ENCODE data around the gene AVEN.
"Not testable (repeated sequence)": the region's sequence is repeated elsewhere in the genome, so short reads cannot be mapped to it uniquely, and the experiment has no call there.

Gene AVEN

GRCh38 chr15:34039790-34040113, 748 bp upstream of the AVEN start:
- DNase-seq (ENCODE audit: low read depth) = no peak

GRCh38 chr15:34038023-34038870, 757 bp downstream of the AVEN start:
- DNase-seq (ENCODE audit: low read depth) = peak; percentile 71

GRCh38 chr15:34031987-34032760, 6.8 kb downstream of the AVEN start:
- no peak for DNase-seq (ENCODE audit: low read depth)

- no peak for DNase-seq (ENCODE audit: low read depth)
Measured at GRCh38 chr15:34027606-34028005, 11.4 kb downstream of the AVEN start.

GRCh38 chr15:34025252-34025651, 13.8 kb downstream of the AVEN start:
- DNase-seq (ENCODE audit: low read depth) = no peak

- no peak for DNase-seq (ENCODE audit: low read depth)
Measured at GRCh38 chr15:34023907-34024306, 15.1 kb downstream of the AVEN start.

GRCh38 chr15:34019369-34019990, 19.5 kb downstream of the AVEN start:
- no peak for DNase-seq (ENCODE audit: low read depth)

GRCh38 chr15:34018738-34019137, 20.3 kb downstream of the AVEN start:
- DNase-seq (ENCODE audit: low read depth) = not testable (repeated sequence)

- peak; percentile 15 for DNase-seq (ENCODE audit: low read depth)
Measured at GRCh38 chr15:34018021-34018645, 20.9 kb downstream of the AVEN start.

- DNase-seq (ENCODE audit: low read depth) = no peak
Measured at GRCh38 chr15:34014556-34014955, 24.4 kb downstream of the AVEN start.

- DNase-seq (ENCODE audit: low read depth) = no peak
Measured at GRCh38 chr15:34013746-34014145, 25.3 kb downstream of the AVEN start.

GRCh38 chr15:34012461-34013028, 26.5 kb downstream of the AVEN start:
- no peak for DNase-seq (ENCODE audit: low read depth)

- DNase-seq (ENCODE audit: low read depth) = no peak
Measured at GRCh38 chr15:34011481-34011880, 27.5 kb downstream of the AVEN start.

GRCh38 chr15:34010921-34011320, 28.1 kb downstream of the AVEN start:
- no peak for DNase-seq (ENCODE audit: low read depth)

- no peak for DNase-seq (ENCODE audit: low read depth)
Measured at GRCh38 chr15:34009656-34010055, 29.3 kb downstream of the AVEN start.

GRCh38 chr15:34006381-34006780, 32.6 kb downstream of the AVEN start:
- no peak for DNase-seq (ENCODE audit: low read depth)

- no peak for DNase-seq (ENCODE audit: low read depth)
Measured at GRCh38 chr15:34001536-34001935, 37.5 kb downstream of the AVEN start.

- DNase-seq (ENCODE audit: low read depth) = not testable (repeated sequence)
Measured at GRCh38 chr15:33995666-33996065, 43.3 kb downstream of the AVEN start.

- no peak for DNase-seq (ENCODE audit: low read depth)
Measured at GRCh38 chr15:33994005-33994615, 44.9 kb downstream of the AVEN start.

- no peak for DNase-seq (ENCODE audit: low read depth)
Measured at GRCh38 chr15:33988384-33988783, 50.6 kb downstream of the AVEN start.

GRCh38 chr15:33987444-33987843, 51.6 kb downstream of the AVEN start:
- no peak for DNase-seq (ENCODE audit: low read depth)

GRCh38 chr15:33985751-33986150, 53.3 kb downstream of the AVEN start:
- no peak for DNase-seq (ENCODE audit: low read depth)

Data from activated T-cell treated with anti-CD3 and anti-CD28 coated beads for 48 hours (primary cell).